PC-3 (cell line): ENCODE data around the gene ALPK3.

Experiments used
- CTCF ChIP-seq: fragments of 300-600 bp; sonication (generic); conservative IDR thresholded peaks from 2 replicates; pipeline ENCODE4 v1.5.1; 2017; ENCODE audit warnings: antibody characterized with exemption, low read depth, mild to moderate bottlenecking, low read length
- EZH2 ChIP-seq: fragments of 300-600 bp; sonication (generic); IDR thresholded peaks from one replicate; pipeline ENCODE4 v1.6.1; 2017; ENCODE audit warnings: antibody characterized with exemption, mild to moderate bottlenecking, low read length; ENCODE audit not compliant: unreplicated experiment
- EZH2phosphoT487 ChIP-seq: fragments of 300-600 bp; sonication (generic); IDR thresholded peaks from 2 replicates; pipeline ENCODE4 v1.6.1; 2018; ENCODE audit warnings: mild to moderate bottlenecking, antibody characterized with exemption, low read length, borderline replicate concordance

GRCh38 chr15:84908564-84908963, 91.4 kb downstream of the ALPK3 start:
- TF ChIP-seq EZH2 (no peak), CTCF (no peak), EZH2phosphoT487 (no peak)
